A673 (cell line): ENCODE results near the gene USP12. TPM values are rescaled to one million over a fixed set of nuclear protein-coding genes. Genes with fewer than 3 reads are reported as not detected.

ENCODE experiments used
- BruUV-seq: library from RNA; stranded (reverse); fragments of 400-500 nt; replicated peaks from 2 replicates; lab custom pipeline; 2021; lab: Mats Ljungman, UMichigan
- CTCF ChIA-PET: fragments of 300-600 bp; sonication (Branson Sonifier 250); formaldehyde crosslinking; loops from one replicate; lab custom pipeline; 2022; ENCODE audit warnings: antibody characterized with exemption; lab: Charles Lee
- POLR2A ChIA-PET: fragments of 300-600 bp; sonication (Branson Sonifier 250); formaldehyde crosslinking; loops from one replicate; lab custom pipeline; 2022; ENCODE audit warnings: antibody characterized with exemption; ENCODE audit not compliant: low non-redundant PET; lab: Charles Lee
- DNase-seq: peaks from one replicate; pipeline ENCODE4 v3.0.0-alpha.2; 2015; ENCODE audit warnings: low spot score
- H3K27ac ChIP-seq: fragments of 200-600 bp; sonication (generic); 2 replicates; pipeline ENCODE4 v1.5.1; 2016; ENCODE audit warnings: mixed run types, low read depth, mild to moderate bottlenecking, mixed read lengths, antibody characterized with exemption, low read length; ENCODE audit not compliant: poor library complexity, severe bottlenecking
- H3K27me3 ChIP-seq: fragments of 200-600 bp; sonication (generic); replicated peaks from 2 replicates; pipeline ENCODE4 v1.6.1; 2017; ENCODE audit warnings: mixed run types, low read depth, mild to moderate bottlenecking, mixed read lengths, antibody characterized with exemption, low read length; ENCODE audit not compliant: insufficient read depth, poor library complexity
- H3K36me3 ChIP-seq: fragments of 200-600 bp; sonication (generic); 2 replicates; pipeline ENCODE4 v1.6.1; 2016; ENCODE audit warnings: mixed run types, mild to moderate bottlenecking, mixed read lengths, antibody characterized with exemption, low read length; ENCODE audit not compliant: insufficient read depth, poor library complexity, severe bottlenecking
- H3K4me1 ChIP-seq: fragments of 200-600 bp; sonication (generic); 2 replicates; pipeline ENCODE4 v1.6.1; 2017; ENCODE audit warnings: mixed run types, mild to moderate bottlenecking, mixed read lengths, antibody characterized with exemption, low read length; ENCODE audit not compliant: insufficient read depth, poor library complexity, severe bottlenecking
- H3K4me3 ChIP-seq: fragments of 200-600 bp; sonication (generic); 2 replicates; pipeline ENCODE4 v1.5.1; 2016; ENCODE audit warnings: low read depth, mixed run types, mild to moderate bottlenecking, mixed read lengths, low read length; ENCODE audit not compliant: poor library complexity, severe bottlenecking
- H3K9me3 ChIP-seq: fragments of 200-600 bp; sonication (generic); 2 replicates; pipeline ENCODE4 v1.6.1; 2016; ENCODE audit warnings: mixed run types, low read depth, mild to moderate bottlenecking, mixed read lengths, antibody characterized with exemption, low read length; ENCODE audit not compliant: poor library complexity, severe bottlenecking
- EZH2 ChIP-seq: fragments of 200-600 bp; sonication (generic); IDR thresholded peaks from 2 replicates; pipeline ENCODE4 v1.6.1; 2017; ENCODE audit warnings: borderline replicate concordance, low read depth, mild to moderate bottlenecking, mixed read lengths, antibody characterized with exemption, low read length; ENCODE audit not compliant: poor library complexity, severe bottlenecking
- intact Hi-C: fragments of 100-400 bp; cut with micrococcal nuclease; formaldehyde crosslinking; loops from one replicate; pipeline ENCODE4 v1.10.0; 2022; ENCODE audit not compliant: unreplicated experiment
- total RNA-seq: library from RNA; stranded (reverse); gene quantifications from 2 replicates; pipeline ENCODE4 v1.2.3, GENCODE V29; 2021
- TF ChIP-seq, protein P1 (sequence below): fragments of 300-800, 200-600 bp; sonication (generic); conservative IDR thresholded peaks from 2 replicates; pipeline ENCODE4 v1.5.1; 2017; ENCODE audit warnings: low read depth, mild to moderate bottlenecking, antibody characterized with exemption, low read length, moderate library complexity, mixed read lengths

The USP12 gene
- total RNA-seq, 1 experiment from 2014 or later = 16.6 TPM

DNA sequence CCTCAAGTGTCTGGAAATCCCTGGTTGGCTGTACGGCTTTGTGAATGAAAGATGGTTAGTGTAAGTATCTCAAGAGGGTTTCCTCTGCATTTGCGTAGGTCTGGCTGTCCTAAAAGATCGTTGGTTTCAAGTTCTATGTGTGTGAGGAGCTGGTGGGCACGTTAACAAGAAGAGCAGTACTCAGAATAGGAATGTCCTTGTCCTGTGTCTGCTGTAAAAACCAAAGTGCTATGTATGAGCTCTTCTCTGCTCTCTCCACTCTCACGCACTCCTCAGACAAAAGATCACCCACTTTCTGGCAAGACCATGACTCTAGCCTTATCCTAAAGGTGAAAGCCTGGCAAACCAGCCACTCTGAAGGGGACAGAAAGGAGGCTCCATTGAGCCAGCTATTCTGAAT, 39.1 kb downstream of the USP12 start:
- Histone ChIP-seq H3K4me1 (peaks cover 10% of the 10 kb centered on the region), H3K27ac (no peak overlapping the region), H3K4me3 (no peak overlapping the region), H3K27me3 (no peaks in the 10 kb centered on the region), H3K36me3 (no peaks in the 10 kb centered on the region), H3K9me3 (no peaks in the 10 kb centered on the region)
- POLR2A ChIA-PET = no interaction called here
- CTCF ChIA-PET = no interaction called here
- no TSS peak for BruUV-seq
- intact Hi-C loops = no loop called here
- no peak for DNase-seq
- TF ChIP-seq, protein P1, sequence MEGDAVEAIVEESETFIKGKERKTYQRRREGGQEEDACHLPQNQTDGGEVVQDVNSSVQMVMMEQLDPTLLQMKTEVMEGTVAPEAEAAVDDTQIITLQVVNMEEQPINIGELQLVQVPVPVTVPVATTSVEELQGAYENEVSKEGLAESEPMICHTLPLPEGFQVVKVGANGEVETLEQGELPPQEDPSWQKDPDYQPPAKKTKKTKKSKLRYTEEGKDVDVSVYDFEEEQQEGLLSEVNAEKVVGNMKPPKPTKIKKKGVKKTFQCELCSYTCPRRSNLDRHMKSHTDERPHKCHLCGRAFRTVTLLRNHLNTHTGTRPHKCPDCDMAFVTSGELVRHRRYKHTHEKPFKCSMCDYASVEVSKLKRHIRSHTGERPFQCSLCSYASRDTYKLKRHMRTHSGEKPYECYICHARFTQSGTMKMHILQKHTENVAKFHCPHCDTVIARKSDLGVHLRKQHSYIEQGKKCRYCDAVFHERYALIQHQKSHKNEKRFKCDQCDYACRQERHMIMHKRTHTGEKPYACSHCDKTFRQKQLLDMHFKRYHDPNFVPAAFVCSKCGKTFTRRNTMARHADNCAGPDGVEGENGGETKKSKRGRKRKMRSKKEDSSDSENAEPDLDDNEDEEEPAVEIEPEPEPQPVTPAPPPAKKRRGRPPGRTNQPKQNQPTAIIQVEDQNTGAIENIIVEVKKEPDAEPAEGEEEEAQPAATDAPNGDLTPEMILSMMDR = no peak
- TF ChIP-seq EZH2 = no peak

DNA sequence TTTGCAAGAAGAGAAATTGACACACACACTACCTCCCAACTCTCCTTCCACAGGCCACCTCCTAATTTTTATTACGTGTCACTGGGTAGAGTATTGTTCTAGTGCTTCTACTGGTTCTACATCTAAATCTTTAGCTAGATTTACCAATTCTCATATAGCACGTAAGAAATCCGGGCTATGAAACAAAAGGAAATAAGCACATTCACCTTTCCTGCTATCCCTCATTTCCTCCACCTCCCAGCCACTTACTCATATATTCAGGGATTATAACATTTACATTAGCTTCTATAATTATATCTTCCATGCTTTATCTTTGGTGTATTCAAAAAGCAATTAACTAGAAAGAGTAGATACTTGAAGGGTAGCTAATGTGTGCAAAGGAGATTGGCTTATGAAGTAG, 39.7 kb downstream of the USP12 start:
- BruUV-seq = no TSS peak
- H3K27ac ChIP-seq = no peak overlapping the region
- H3K9me3 ChIP-seq = no peaks in the 10 kb centered on the region
- no peaks in the 10 kb centered on the region for H3K36me3 ChIP-seq
- no peak overlapping the region for H3K4me3 ChIP-seq
- POLR2A ChIA-PET = interaction anchor here (0.7 kb wide), 1 partner anchor 63 kb away, joined by 4 read pairs; no protein-coding TSS in a partner anchor
- TF ChIP-seq EZH2 = no peak
- TF ChIP-seq, protein P1 = no peak
- peaks cover 10% of the 10 kb centered on the region for H3K4me1 ChIP-seq
- intact Hi-C loops = no loop called here
- DNase-seq = no peak
- CTCF ChIA-PET = no interaction called here
- no peaks in the 10 kb centered on the region for H3K27me3 ChIP-seq

DNA sequence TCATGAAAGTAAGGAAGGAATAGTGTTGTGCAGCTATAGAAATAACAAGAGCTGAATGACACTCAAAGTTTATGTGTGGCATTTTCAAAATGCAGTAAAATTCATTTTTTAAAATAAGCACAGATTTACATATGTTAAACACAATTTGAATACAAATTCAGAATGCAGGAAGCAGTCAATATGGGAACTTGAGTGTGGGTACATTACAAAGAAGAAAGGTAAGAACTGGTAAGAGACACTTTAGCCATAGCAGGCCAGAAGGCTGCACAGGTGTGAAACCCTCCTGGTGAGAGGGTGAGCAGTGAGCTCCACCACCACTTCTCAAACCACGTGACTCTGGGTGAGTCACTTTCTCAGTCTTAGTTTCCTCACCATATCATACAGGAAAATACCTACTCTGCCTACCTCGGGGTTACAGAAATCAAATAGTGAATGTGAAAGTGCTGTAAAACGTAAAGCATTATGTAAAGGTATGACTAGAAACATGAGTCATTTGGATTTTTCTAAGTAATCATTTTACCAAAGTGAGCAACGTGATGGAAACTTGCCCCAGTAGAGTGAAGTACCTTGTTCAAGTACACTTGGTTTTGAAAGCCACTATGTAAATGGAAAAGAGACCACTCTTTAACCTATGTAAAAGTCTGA, 40.5 kb downstream of the USP12 start:
- Histone ChIP-seq H3K4me1 (peaks cover 10% of the 10 kb centered on the region), H3K27me3 (no peaks in the 10 kb centered on the region), H3K4me3 (no peak overlapping the region), H3K27ac (no peak overlapping the region), H3K9me3 (no peaks in the 10 kb centered on the region), H3K36me3 (no peaks in the 10 kb centered on the region)
- DNase-seq = no peak
- ChIA-PET POLR2A (no interaction called here), CTCF (no interaction called here)
- no peak for TF ChIP-seq EZH2
- TF ChIP-seq, protein P1 = no peak
- no TSS peak for BruUV-seq
- intact Hi-C loops = no loop called here
